Dedifferentiated amniotic fluid mesenchymal stem cell (primary cell): ENCODE data around the gene GAST.
A peak's percentile ranks its signal among the peaks of the same experiment; 100 is the strongest.
"Not testable (repeated sequence)": the region's sequence is repeated elsewhere in the genome, so short reads cannot be mapped to it uniquely, and the experiment has no call there.

Experiments used
- DNase-seq: peaks from one replicate; pipeline ENCODE4 v3.0.0-alpha.2; 2016; ENCODE audit errors: extremely low spot score

Gene GAST

DNA sequence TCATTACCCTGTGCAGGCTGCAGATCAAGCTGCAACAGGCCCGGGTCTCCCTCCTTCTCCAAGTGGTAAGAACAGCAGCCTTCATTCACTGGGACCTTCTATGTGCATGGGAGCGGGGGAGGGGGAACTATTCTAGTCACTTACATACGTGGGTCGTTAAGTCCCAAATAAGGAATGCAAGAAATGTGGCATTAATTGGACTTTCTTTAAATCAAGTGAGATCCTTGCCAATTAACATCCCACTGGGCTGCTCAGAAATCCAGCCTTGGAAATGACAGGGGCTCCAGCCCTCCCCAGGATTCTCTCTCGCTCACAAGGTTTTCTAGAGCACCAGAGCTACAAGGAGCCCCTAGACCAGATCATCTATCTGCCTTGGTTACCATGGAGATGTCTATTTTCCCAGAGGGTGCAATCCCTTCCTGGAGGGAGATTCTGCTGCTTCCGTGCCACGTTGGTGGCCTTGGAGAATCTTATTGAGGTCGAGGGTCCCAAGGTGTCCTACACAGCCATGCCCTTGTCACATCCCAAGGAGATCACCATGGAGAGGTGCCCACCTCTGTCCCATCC lies 28.6 kb upstream of the GAST start:
- no peak for DNase-seq

DNA sequence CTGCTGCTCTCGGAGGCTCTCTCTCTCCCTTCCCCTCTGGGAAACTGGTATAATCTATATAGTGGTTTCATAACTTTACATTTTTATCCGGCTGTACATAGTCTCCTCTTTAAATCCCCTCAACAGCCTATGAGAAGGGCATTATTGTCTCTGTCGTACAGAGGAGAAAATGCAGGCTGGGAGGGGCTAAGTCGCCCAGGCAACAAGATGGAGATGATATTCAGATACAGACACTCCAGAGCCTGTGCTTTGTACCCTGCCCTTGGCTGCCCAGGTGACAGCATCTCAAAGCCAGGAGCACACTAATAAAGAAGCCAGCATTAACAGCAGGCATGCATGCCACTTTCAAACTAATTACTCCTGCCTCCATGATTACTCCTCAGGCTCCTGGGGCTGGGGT lies 28.1 kb upstream of the GAST start:
- no peak for DNase-seq

- DNase-seq = not testable (repeated sequence)
Measured at GRCh38 chr17:41685753-41686152, 26.4 kb upstream of the GAST start.

DNA sequence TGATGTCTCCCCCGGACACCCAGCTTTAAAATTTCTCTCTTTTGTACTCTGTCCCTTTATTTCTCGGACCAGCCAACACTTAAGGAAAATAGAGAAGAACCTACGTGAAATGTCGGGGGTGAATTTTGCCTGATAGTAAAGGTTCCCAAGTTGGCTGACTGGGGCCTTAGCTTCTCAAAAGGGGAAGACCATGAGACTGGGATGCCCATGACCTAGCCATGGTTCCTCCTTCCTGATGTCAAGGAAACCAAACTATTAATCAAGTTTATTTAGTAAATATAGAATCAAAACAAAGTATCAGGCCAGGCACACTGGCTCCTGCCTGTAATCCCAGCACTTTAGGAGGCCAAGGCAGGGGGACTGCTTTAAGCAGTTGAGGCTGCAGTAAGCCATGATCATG lies 25.9 kb upstream of the GAST start:
- no peak for DNase-seq

GRCh38 chr17:41687828-41688640 lies 24.1 kb upstream of the GAST start:
- DNase-seq = no peak

DNA sequence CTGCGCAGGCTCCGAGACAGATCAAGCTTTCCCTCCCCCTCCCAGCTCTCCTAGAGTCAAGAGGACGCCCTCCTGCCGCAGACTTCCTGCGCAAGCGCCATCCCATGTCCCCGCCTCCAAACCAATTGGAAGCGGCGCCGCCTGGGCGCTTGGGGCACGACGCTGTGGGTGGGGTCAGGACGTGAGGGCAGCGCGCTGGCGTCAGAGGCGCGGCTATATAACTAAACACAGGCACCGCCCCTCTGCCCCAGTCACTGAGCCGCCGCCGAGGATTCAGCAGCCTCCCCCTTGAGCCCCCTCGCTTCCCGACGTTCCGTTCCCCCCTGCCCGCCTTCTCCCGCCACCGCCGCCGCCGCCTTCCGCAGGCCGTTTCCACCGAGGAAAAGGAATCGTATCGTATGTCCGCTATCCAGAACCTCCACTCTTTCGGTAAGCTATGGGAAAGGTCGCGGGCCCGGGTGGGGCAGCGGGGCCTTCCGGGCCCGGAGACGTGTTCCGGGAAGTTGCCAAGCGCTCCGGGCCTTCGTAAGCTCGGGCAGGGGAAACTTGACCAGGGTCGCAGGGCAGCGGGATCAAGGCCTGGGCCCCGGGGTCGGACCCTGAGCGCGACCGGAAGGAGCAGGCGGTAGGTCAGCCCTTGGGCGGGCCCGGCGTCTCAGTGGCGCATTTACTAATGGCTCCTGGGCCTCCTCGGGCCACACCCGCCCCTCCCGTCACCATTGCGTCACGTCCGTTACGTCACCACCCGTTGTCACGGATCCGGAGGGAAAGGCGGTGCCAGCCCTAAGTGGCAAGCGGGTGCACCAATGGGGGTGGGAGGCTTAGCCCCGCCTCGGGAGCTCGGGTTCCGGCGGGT lies 23.3 kb upstream of the GAST start, which contains the start of gene EIF1:
Gene EIF1 (plus strand): TSS at position 245 of the 856 bp plus-strand sequence. CDS start 154 bp downstream, at position 399.
- peak; percentile 99 for DNase-seq

DNA sequence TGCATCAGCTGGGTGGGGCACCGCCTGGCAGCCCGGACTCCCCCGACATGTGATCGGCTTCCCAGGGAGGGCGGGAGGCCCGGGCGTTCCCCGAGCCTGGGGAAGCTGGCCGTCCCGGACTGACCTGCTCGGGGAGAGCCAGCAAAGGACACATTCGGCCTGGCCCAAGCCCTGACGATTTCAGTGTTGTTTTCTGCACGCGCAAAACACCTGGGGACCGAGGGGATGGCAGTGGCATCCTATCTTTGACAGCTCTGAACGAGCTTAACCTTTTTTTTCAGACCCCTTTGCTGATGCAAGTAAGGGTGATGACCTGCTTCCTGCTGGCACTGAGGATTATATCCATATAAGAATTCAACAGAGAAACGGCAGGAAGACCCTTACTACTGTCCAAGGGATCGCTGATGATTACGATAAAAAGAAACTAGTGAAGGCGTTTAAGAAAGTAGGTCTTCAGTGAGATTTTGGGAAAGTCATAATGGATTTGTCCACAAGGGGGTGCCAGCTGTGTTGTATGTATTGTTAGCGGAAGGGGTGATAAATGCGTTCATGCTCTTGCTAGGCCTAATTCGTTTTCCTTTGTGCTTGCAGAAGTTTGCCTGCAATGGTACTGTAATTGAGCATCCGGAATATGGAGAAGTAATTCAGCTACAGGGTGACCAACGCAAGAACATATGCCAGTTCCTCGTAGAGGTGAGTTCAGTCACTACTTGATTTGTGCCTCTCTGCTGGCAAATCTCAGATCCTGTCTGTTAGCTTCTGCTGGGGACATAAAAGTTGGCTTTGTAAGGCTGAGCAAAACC lies 22.4 kb upstream of the GAST start:
- DNase-seq = peak; percentile 98

DNA sequence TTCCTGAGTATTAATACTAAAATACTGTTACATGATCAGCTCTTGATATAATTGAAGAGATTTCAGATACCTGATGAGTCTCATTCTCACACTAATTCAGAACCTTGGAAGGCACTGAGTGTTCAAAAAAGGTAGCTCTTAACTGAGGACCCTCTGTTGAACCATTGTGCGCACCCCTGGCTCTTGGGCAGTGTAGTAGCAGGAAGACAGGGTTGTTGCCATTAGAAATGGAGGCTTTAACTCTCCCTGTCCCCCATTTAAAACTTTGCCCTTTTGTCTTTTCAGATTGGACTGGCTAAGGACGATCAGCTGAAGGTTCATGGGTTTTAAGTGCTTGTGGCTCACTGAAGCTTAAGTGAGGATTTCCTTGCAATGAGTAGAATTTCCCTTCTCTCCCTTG lies 21.6 kb upstream of the GAST start:
- DNase-seq = no peak

DNA sequence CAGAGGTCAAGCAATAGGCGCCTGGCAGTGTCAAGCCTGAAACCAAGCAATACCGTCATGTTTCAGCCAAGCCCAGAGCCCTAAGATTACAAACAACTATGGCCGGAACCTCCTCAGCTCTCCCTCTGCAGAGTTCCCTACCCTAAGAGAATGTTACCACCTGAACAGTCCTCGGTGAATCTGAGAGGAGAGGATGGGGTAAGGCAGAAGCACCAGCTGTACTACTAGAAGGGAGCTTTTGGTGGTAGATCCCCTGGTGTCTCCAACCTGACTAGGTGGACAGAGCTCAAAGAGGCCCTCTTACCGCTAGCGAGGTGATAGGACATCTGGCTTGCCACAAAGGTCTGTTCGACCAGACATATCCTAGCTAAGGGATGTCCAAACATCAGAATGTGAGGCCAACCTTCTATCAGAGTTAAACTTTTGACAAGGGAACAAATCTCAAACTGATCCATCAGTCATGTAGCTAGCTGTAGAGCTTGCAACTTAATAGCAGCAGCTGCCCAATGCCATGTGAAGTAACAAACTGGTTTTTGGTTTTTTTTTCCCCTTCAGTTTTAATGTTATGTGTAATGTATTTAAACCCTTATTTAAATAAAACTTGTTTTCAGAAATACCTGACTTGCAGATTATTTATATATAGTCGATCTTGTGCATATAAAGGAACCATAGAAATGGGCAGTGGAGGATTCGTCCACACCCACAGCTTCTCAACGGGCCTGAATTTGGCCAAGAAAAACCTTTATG lies 20.9 kb upstream of the GAST start:
- no peak for DNase-seq

- DNase-seq = no peak
Measured at GRCh38 chr17:41692722-41693521, 19.2 kb upstream of the GAST start.

DNA sequence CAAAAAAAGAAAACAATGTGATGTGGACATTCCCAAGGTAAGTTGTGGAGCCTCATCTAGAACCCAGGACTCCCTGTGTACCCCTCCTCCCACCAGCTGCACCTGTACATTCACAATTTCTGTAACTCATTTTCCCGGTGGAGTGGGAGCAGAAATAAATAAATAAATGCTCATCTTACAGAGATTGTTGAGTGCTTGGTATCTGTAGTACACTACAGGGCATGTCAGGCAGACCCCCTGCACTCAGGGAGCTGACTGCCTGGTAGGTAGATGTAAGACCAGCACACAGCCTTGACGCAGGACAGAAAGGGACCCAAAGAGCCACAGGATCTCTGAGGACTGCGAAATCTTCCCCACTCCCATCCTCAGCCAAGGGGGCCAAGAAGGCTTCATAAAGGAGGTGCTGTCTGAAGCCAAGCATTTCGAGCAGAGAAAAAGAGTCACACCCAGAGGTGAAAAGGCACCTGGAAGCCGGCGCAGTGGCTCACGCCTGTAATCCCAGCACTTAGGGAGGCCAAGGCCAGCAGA lies 16.9 kb upstream of the GAST start:
- no peak for DNase-seq

DNA sequence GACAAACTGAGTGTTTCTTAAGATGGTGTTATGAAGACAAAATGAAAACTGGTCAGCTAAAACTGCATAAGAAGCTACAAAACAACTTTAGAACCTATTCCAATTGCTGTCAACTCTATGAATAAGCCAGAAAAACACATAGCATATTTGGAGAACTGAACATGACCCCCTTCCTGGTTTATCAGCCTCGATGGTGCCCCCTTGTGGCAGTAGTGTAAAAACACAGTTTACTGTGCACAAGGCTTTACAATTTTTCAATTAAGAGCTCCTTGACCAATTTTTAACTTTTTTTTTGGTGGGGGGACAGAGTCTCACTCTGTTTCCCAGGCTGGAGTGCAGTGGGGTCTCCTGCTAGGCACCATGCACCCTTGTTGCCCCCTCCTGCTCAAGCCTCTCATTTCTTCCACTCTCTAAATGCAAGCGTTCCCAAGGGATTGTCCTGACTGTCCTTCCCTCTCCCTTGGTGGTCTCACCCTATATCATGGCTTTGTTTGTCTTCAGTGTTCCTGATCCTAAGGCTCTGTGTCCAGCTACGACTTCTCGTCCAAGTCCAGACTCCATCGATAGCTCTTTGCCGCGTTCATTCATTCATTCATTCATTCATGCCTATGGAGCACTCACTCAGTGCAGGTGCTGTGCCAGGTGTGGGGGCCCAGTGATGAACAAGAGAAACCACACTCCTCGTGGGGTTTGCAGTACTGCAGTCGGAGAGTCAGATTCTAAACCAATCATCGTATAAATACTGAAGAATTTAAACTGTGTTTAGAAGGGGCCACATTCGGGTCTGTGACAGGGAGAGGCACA lies 16.0 kb upstream of the GAST start:
- peak; percentile 82 for DNase-seq

- DNase-seq = no peak
Measured at GRCh38 chr17:41697122-41697962, 14.8 kb upstream of the GAST start.

- DNase-seq = not testable (repeated sequence)
Measured at GRCh38 chr17:41700843-41701242, 11.3 kb upstream of the GAST start.

DNA sequence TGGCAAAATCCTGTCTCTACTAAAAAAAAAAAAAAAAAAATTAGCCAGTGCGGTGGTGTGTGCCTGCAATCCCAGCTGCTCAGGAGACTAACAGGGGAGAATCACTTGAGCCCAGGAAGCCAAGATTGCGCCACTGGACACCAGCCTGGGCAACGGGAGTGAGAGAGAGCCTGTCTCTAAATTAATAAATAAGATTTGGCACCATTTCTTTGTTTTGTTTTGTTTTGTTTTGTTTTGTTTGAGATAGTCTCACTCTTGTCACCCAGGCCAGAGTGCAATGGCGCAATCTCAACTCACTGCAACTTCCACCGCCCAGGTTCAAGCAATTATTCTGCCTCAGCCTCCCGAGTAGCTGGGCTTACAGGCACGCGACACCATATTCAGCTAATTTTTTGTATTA lies 9.4 kb upstream of the GAST start:
- no peak for DNase-seq

GRCh38 chr17:41705271-41705991 lies 6.7 kb upstream of the GAST start:
- no peak for DNase-seq
